HCT116 (cell line): ENCODE data around the gene HMGN1. TPM values are rescaled to one million over a fixed set of nuclear protein-coding genes. Genes with fewer than 3 reads are reported as not detected.
A peak's percentile ranks its signal among the peaks of the same experiment; 100 is the strongest.
"Not testable (repeated sequence)": the region's sequence is repeated elsewhere in the genome, so short reads cannot be mapped to it uniquely, and the experiment has no call there.

Source experiments
- ATAC-seq: fragments of 200-7000 bp; cut with Tn5 transposase; 2 replicates; pipeline ENCODE4 v1.9.1; 2020; ENCODE audit warnings: mild to moderate bottlenecking, moderate library complexity
- BruUV-seq: library from RNA; stranded (reverse); fragments of 400-500 nt; replicated peaks from 2 replicates; lab custom pipeline; 2021; lab: Mats Ljungman, UMichigan
- CTCF ChIA-PET: fragments of 300-600 bp; sonication (Branson Sonifier 250); formaldehyde crosslinking; loops from one replicate; lab custom pipeline; 2021; ENCODE audit warnings: antibody characterized with exemption; lab: Charles Lee
- POLR2A ChIA-PET: fragments of 300-600, 350-600 bp; sonication (Branson Sonifier 250); formaldehyde crosslinking; loops from one replicate; lab custom pipeline; 2021; ENCODE audit warnings: antibody characterized with exemption; lab: Charles Lee
- RAD21 ChIA-PET, 2 experiments: fragments of 300-600 bp; sonication (Branson Sonifier 250); formaldehyde crosslinking; loops; one replicate each; lab custom pipeline; 2023; ENCODE audit warnings: low total read pairs in 2 of 2; ENCODE audit not compliant: uncharacterized antibody in 2 of 2, unreplicated experiment in 2 of 2, low non-redundant PET in 1 of 2; lab: Charles Lee
- DNase-seq: peaks from one replicate; pipeline ENCODE4 v3.0.0-alpha.2; 2010; ENCODE audit warnings: low read depth, low spot score
- H2AFZ ChIP-seq: fragments of 200-600 bp; shearing (Covaris generic), sonication (generic); 2 replicates; pipeline ENCODE4 v1.6.1; 2017; ENCODE audit warnings: low read depth, mixed run types, mixed read lengths, antibody characterized with exemption, low read length; ENCODE audit not compliant: poor library complexity, severe bottlenecking
- H3K27ac ChIP-seq: 2 replicates; pipeline ENCODE4 v1.5.1; 2012; ENCODE audit warnings: low read depth, low read length
- H3K27me3 ChIP-seq: fragments of 200-600 bp; sonication (generic); 2 replicates; pipeline ENCODE4 v1.6.1; 2016; ENCODE audit warnings: mixed run types, low read length, mixed read lengths; ENCODE audit not compliant: insufficient read depth
- H3K36me3 ChIP-seq, 2 experiments: fragments of 200-500 bp in 1 of 2; fragments of 200-600 bp in 1 of 2; sonication (Bioruptor generic) in 1 of 2; sonication (generic) in 1 of 2; 2 replicates each; pipeline versions ENCODE4 v1.5.1 to v1.6.1; 2014 to 2016; ENCODE audit warnings: low read length in 2 of 2, inconsistent platforms in 1 of 2, mixed read lengths in 1 of 2, mixed run types in 1 of 2; ENCODE audit not compliant: insufficient read depth in 2 of 2, control insufficient read depth in 1 of 2
- H3K4me1 ChIP-seq, 2 experiments: fragments of 200-600 bp in 1 of 2; sonication (generic) in 1 of 2; 2 replicates each; pipeline versions ENCODE4 v1.5.1 to v1.6.1; 2012 to 2017; ENCODE audit warnings: low read length in 2 of 2, inconsistent platforms in 1 of 2, mild to moderate bottlenecking in 1 of 2, mixed read lengths in 1 of 2, mixed run types in 1 of 2, moderate library complexity in 1 of 2; ENCODE audit not compliant: insufficient read depth in 2 of 2, control insufficient read depth in 1 of 2
- H3K4me2 ChIP-seq: fragments of 200-600 bp; sonication (generic); 2 replicates; pipeline ENCODE4 v1.6.1; 2017; ENCODE audit warnings: mixed run types, low read length, mixed read lengths
- H3K4me3 ChIP-seq, 2 experiments: fragments of 200-600 bp in 1 of 2; sonication (generic) in 1 of 2; replicated peaks in 1 of 2; 2 replicates each; pipeline ENCODE4 v1.5.1; 2011 to 2016; ENCODE audit warnings: low read length in 2 of 2, control low read depth in 1 of 2, low read depth in 1 of 2, mild to moderate bottlenecking in 1 of 2, mixed read lengths in 1 of 2, mixed run types in 1 of 2
- H3K79me2 ChIP-seq: fragments of 200-600 bp; sonication (generic); 2 replicates; pipeline ENCODE4 v1.6.1; 2017; ENCODE audit warnings: mild to moderate bottlenecking, mixed run types, low read length, moderate library complexity, mixed read lengths; ENCODE audit not compliant: insufficient read depth
- H3K9ac ChIP-seq: fragments of 200-600 bp; sonication (generic); 2 replicates; pipeline ENCODE4 v1.6.1; 2016; ENCODE audit warnings: low read length, mixed read lengths
- H3K9me2 ChIP-seq: fragments of 200-600 bp; sonication (generic), shearing (Covaris generic); 2 replicates; pipeline ENCODE4 v1.6.1; 2017; ENCODE audit warnings: mixed run types, mild to moderate bottlenecking, moderate library complexity; ENCODE audit not compliant: insufficient read depth
- H3K9me3 ChIP-seq, 2 experiments: fragments of 200-500 bp in 1 of 2; fragments of 200-600 bp in 1 of 2; sonication (Bioruptor generic) in 1 of 2; sonication (generic) in 1 of 2; 2 replicates each; pipeline ENCODE4 v1.6.1; 2014 to 2017; ENCODE audit warnings: low read length in 2 of 2, mixed read lengths in 2 of 2, inconsistent platforms in 1 of 2, low read depth in 1 of 2, mild to moderate bottlenecking in 1 of 2, mixed run types in 1 of 2, moderate library complexity in 1 of 2; ENCODE audit not compliant: control insufficient read depth in 1 of 2, insufficient read depth in 1 of 2
- H4K20me1 ChIP-seq: fragments of 200-600 bp; sonication (generic), shearing (Covaris generic); 2 replicates; pipeline ENCODE4 v1.6.1; 2017; ENCODE audit warnings: mixed run types, mild to moderate bottlenecking, moderate library complexity; ENCODE audit not compliant: insufficient read depth
- CTCF ChIP-seq, 3 experiments: fragments of 200-600 bp in 1 of 3; sonication (generic) in 1 of 3; IDR thresholded peaks in 2 of 3; conservative IDR thresholded peaks in 1 of 3; 2 replicates each; pipeline ENCODE4 v1.5.1; 2012 to 2017; ENCODE audit warnings: low read depth in 2 of 3, low read length in 2 of 3, antibody characterized with exemption in 1 of 3, borderline replicate concordance in 1 of 3, control low read depth in 1 of 3, mild to moderate bottlenecking in 1 of 3, mixed read lengths in 1 of 3, mixed run types in 1 of 3, moderate library complexity in 1 of 3; ENCODE audit not compliant: insufficient read depth in 1 of 3
- JUND ChIP-seq: IDR thresholded peaks from 2 replicates; pipeline ENCODE4 v1.6.1; 2012
- intact Hi-C: fragments of 100-400 bp; cut with micrococcal nuclease; formaldehyde crosslinking; loops from 2 replicates; pipeline ENCODE4 v1.10.0; 2022
- total RNA-seq: library from RNA; stranded (reverse); gene quantifications from one replicate; pipeline ENCODE4 v1.2.1, GENCODE V29; 2021; ENCODE audit not compliant: unreplicated experiment

The HMGN1 gene
- total RNA-seq, 1 experiment from 2014 or later: 399 TPM

GRCh38 chr21:39373634-39374033 lies 24.7 kb upstream of the HMGN1 start:
- Histone ChIP-seq H3K4me1 (peaks cover 0 to 15% of the 10 kb centered on the region in 2 experiments; a peak in 2 of 4 replicates), H3K9me2 (no peaks in the 10 kb centered on the region), H3K79me2 (no peaks in the 10 kb centered on the region), H3K9me3 (no peaks in the 10 kb centered on the region), H3K4me3 (no peak overlapping the region), H3K36me3 (no peaks in the 10 kb centered on the region), H3K4me2 (no peak overlapping the region), H3K9ac (no peak overlapping the region)
- intact Hi-C loops: no loop called here
- ChIA-PET POLR2A (interaction anchor here (0.8 to 0.9 kb wide), 2 partner anchors 14 to 24 kb away, joined by 3 read pairs; partner anchors contain the start of gene HMGN1), CTCF (interaction anchor here (0.8 to 1.0 kb wide), 3 partner anchors 11 to 14 kb away, joined by 3 read pairs; no protein-coding TSS in a partner anchor)
- no TSS peak for BruUV-seq
- TF ChIP-seq CTCF (IDR thresholded peaks at IDR 0.05 in 2 of 3, conservative IDR thresholded peaks at IDR 0.05 in 1 of 3; ENCODE audit: borderline replicate concordance in 1 of 3, insufficient read depth in 1 of 3, low read depth in 2 of 3, low read length in 2 of 3) (peak; percentile 2 to 29 (median 22); a peak in 2 of 6 replicates), JUND (no peak)
- TF ChIP-seq, all 23 proteins: peak for 1
- Histone ChIP-seq H3K27me3 (no peaks in the 10 kb centered on the region), H2AFZ (peak overlapping the region; percentile 51), H3K27ac (no peak overlapping the region), H4K20me1 (no peaks in the 10 kb centered on the region)
- ATAC-seq (peak; percentile 80), DNase-seq (no peak)
- RAD21 ChIA-PET: no interaction called here

GRCh38 chr21:39369896-39370288 lies 21.0 kb upstream of the HMGN1 start:
- H3K79me2 ChIP-seq, H3K4me3 ChIP-seq, CTCF ChIA-PET, H4K20me1 ChIP-seq, H3K9ac ChIP-seq, H3K4me1 ChIP-seq, BruUV-seq, H3K36me3 ChIP-seq, H2AFZ ChIP-seq, ATAC-seq, H3K27ac ChIP-seq, intact Hi-C loops, RAD21 ChIA-PET, H3K27me3 ChIP-seq, DNase-seq, H3K9me2 ChIP-seq, H3K9me3 ChIP-seq: not testable (repeated sequence)
- peak overlapping the region; percentile 25; the same call in 1 of the 2 replicates for H3K4me2 ChIP-seq
- POLR2A ChIA-PET: interaction anchor here (1.0 kb wide), 1 partner anchor 10 kb away, joined by 3 read pairs; a partner anchor contains a TSS
